NCI-H226 (cell line): ENCODE results near the gene RALGAPA2.
"Not testable (repeated sequence)": the region's sequence is repeated elsewhere in the genome, so short reads cannot be mapped to it uniquely, and the experiment has no call there.

Source experiments
- DNase-seq: peaks from one replicate; pipeline ENCODE4 v3.0.0-alpha.2; 2015

The RALGAPA2 gene

GRCh38 chr20:20567712-20568111 is 144.7 kb downstream of the RALGAPA2 start:
- DNase-seq, result no peak

GRCh38 chr20:20566516-20566915 is 145.9 kb downstream of the RALGAPA2 start:
- DNase-seq, result no peak

DNA sequence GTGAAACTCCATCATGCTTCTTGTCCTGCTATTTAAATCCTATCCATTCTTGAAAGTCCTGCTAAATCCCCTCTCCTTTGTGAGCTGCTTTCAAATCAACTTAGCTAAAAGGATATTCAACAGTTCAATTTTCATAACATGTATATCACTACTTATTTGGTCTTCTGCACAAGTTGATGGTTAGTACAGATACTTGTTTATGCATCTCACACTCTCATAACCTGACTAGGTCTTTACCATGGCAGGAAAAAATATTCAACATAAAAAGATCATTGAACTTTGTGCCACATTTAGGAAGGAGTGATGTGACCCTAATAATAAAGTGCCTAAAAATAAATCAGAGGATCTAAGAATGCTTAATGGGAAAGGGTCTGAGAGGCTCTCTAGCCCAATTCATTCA is 148.2 kb downstream of the RALGAPA2 start:
- no peak for DNase-seq

DNA sequence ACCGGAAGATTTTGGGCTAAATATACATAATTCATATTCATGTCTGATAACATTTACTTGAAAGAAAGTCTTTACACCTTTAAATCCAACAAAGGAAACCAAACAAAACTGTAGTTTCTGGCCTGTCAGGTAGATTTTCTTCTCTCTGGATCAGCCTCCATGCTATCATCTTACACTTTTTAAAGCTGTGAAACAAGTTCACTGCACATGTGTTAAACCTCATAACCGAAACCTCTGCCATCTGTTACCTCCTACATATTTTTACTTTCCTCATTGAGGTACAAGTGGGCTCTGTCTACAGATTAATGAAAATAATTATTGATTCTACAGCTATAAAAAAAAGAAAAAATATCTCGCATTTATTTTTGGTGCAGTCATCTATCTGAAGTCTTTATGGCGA is 149.9 kb downstream of the RALGAPA2 start:
- DNase-seq, result no peak

GRCh38 chr20:20561841-20562240 is 150.6 kb downstream of the RALGAPA2 start:
- no peak for DNase-seq

DNA sequence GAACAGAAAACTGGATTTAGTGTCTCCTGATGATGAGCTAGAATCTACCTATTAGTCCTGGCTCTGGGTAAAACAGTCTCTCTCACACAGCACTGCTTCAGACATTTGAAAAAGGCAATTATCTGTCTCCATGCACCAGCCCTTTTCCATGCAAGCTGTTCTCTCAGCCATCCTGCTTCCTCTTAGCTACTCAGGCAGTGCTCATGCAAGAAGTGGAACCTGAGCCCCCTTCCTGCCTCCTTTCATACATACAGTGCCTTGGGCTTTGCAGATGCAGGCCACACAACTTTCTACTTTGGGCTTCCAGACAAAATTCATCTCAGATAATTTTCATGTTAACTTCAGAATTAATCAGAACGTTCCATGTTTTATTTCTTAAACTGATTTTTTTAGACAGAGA is 151.3 kb downstream of the RALGAPA2 start:
- DNase-seq, result no peak

GRCh38 chr20:20557406-20557805 is 155.0 kb downstream of the RALGAPA2 start:
- DNase-seq, result no peak

DNA sequence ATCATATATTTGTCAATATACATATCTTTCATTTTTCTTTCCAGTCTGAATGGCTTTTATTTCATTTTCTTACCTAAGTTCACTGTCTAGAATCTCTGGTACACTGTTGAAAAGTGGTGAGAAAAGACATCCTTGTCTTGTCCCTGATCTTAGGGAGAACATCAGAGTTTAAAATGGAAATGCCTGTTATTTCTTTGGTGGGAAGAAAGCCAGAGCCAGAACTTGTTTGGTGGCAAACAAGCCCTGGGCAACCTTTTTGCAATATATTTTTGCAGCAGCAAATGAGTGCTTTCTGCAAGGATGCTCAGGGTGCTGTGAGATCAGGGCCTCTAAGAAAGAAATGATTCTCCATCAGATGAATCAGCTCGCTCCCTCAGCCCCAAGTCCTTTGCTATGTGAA is 156.6 kb downstream of the RALGAPA2 start:
- DNase-seq, result no peak

DNA sequence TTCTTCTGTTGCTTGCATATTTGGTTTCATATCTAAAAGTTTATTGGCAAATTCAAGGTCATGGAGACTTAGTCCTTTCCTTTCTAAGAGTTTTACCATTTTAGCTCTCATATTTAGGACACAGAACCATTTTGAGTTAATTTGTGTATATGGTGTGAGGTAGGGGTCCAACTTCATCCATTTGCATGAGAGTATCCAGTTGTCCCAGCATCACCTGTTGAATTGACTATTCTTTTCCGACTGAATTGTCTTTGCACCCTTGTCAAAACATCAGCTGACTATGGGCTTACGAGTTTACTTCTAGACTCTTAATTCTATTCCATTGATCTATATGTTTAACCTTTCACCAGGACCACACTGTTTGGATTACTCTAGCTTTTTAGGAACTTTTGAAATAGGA is 157.5 kb downstream of the RALGAPA2 start:
- DNase-seq, result no peak

DNA sequence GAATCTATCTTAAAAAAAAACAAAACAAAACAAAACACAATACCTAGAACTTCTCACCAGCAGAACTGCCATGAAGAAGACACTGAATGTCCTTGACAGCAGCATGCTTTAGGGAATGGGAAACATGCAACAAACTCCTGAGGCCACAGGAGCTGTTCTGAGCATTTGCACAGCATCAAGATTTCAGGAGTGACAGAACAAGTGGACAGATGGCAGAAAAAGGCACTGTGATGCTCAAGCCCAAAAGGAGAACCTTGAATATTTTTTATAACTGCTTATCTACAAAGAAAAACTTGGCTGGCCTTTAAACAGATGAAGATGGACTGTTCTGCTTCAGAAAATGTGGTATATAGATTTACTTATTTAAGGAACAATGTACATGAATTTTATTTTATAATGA is 158.9 kb downstream of the RALGAPA2 start:
- no peak for DNase-seq

DNA sequence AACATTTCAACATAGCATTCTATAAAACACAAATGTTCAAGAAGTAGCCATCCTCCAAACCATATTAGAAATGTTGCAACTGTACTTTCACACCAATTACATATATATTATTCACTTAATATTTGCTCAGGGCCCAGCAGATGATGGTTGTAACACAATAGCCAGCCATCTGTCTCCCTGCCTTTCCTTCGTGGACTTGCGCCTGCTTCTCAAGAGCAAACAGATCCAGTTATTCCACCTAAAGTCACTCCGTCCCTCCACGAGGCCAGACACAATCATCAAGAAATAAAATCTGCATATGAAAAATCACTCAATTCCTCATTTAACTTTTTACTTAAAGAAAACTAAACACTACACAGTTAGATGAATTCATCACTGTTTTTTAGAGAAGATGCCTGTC is 160.4 kb downstream of the RALGAPA2 start:
- no peak for DNase-seq

GRCh38 chr20:20551409-20551808 is 161.0 kb downstream of the RALGAPA2 start:
- DNase-seq, result no peak

- peak; percentile 57 for DNase-seq
Observed at GRCh38 chr20:20549704-20550103, 162.7 kb downstream of the RALGAPA2 start.

- peak; percentile 31 for DNase-seq
Observed at GRCh38 chr20:20549267-20549612, 163.2 kb downstream of the RALGAPA2 start.

- no peak for DNase-seq
Observed at GRCh38 chr20:20548527-20549266, 163.7 kb downstream of the RALGAPA2 start.

GRCh38 chr20:20547876-20548266 is 164.6 kb downstream of the RALGAPA2 start:
- DNase-seq, result no peak

GRCh38 chr20:20547221-20547875 is 165.1 kb downstream of the RALGAPA2 start:
- no peak for DNase-seq

GRCh38 chr20:20546402-20546801 is 166.0 kb downstream of the RALGAPA2 start:
- DNase-seq, result no peak

DNA sequence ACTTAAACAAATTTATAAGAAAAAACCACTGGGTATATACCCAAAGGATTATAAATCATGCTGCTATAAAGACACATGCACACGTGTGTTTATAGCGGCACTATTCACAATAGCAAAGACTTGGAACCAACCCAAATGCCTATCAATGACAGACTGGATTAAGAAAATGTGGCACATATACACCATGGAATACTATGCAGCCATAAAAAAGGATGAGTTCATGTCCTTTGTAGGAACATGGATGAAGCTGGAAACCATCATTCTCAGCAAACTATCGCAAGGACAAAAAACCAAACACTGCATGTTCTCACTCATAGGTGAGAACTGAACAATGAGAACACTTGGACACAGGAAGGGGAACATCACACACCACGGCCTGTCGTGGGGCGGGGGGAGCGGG is 169.1 kb downstream of the RALGAPA2 start:
- DNase-seq, result not testable (repeated sequence)

GRCh38 chr20:20536240-20536933 is 176.1 kb downstream of the RALGAPA2 start:
- no peak for DNase-seq

GRCh38 chr20:20535051-20535450 is 177.4 kb downstream of the RALGAPA2 start:
- no peak for DNase-seq

GRCh38 chr20:20531283-20531682 is 181.2 kb downstream of the RALGAPA2 start:
- DNase-seq, result no peak

GRCh38 chr20:20530428-20531151 is 181.9 kb downstream of the RALGAPA2 start:
- DNase-seq, result no peak

DNA sequence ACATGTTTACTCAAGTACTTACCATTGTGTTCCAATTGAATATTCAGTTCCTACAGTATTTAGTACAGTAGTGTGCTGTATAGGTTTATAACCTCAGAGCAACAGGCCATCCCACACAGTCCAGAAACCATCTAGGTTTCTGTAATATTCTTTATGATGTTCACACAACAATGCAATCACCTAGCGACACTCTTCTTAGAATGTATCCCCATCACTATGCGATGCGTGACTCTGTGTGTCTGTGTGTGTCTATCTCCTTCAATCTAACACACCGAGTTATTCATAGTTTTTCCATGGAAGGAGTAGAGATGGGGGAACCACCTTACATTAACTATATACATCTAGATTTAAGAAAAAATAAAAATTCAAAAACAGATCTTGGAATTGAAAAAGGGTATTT is 182.8 kb downstream of the RALGAPA2 start:
- DNase-seq, result no peak
